ENCODE measurements around the gene ANO9.

ANO9 gene, protein sequence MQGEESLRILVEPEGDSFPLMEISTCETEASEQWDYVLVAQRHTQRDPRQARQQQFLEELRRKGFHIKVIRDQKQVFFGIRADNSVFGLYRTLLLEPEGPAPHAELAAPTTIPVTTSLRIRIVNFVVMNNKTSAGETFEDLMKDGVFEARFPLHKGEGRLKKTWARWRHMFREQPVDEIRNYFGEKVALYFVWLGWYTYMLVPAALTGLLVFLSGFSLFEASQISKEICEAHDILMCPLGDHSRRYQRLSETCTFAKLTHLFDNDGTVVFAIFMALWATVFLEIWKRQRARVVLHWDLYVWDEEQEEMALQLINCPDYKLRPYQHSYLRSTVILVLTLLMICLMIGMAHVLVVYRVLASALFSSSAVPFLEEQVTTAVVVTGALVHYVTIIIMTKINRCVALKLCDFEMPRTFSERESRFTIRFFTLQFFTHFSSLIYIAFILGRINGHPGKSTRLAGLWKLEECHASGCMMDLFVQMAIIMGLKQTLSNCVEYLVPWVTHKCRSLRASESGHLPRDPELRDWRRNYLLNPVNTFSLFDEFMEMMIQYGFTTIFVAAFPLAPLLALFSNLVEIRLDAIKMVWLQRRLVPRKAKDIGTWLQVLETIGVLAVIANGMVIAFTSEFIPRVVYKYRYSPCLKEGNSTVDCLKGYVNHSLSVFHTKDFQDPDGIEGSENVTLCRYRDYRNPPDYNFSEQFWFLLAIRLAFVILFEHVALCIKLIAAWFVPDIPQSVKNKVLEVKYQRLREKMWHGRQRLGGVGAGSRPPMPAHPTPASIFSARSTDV

DNA sequence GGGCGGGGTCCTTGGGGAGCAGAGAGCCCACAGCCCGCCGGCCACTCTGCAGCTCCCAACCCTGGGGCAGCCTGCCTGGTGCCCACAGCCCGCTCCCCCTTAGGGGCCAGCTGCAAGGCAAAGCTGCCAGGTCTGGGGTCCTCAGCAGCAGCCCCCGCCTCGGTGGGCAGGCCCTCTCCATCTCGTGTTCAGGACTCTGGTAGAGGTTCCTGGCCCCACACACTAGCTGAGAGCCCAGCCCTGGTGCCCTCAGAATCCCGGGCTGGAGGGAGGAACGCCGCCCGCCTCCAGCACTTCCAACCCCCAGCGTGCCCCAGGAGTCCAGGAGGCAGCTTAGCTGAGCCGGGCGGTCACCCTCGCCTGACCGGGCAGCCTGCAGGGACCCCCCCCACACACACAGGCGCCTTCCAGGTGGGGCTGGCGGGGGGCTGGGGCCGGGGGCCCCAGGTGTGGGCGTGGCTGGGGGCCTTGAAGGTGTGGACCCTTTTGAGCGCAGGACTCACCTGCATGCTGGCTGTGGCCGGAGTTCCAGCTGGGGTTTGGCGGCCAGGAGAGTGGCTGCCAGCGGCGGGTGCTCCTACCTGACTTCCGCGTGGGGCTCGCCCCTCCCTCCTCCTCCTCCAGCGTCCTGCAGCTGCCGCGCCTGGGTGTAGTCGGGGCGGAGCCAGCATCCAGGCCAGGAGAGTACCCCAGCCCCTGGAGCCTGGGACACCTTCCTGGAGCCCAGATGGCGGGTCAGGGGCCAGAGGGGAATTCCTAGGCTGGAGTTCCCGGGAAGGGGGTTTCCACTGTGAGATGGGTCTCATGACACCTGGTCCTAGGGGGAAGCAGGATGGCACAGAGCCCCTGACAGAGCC lies at the start of gene ANO9:
Gene ANO9, minus strand, starts transcription at position 594 of the 857 bp plus-strand sequence. Its CDS starts 85 bp downstream, at position 509.
- DNase-seq (ENCODE audit: low spot score): peak; percentile 52

DNA sequence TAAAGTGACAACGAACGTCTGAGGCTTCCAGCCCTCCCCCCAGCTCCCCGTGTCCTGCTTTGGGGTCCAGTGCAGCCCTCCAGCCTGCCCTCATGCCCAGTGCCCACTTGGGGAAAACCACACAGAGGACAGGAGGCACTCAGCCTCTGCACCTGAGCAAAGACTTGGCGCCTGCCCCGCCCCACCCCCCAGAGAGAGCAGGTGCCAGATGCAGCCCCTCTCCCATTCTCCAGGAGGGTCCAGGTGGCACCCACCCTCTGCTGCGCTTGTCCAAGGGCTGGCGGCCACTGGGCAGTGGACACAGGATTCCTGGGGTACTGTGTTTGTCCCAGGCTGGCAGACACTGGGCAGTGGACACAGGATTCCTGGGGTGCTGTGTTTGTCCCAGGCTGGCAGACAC lies 49.5 kb upstream of the ANO9 start:
- no peak for DNase-seq (ENCODE audit: low spot score)

DNA sequence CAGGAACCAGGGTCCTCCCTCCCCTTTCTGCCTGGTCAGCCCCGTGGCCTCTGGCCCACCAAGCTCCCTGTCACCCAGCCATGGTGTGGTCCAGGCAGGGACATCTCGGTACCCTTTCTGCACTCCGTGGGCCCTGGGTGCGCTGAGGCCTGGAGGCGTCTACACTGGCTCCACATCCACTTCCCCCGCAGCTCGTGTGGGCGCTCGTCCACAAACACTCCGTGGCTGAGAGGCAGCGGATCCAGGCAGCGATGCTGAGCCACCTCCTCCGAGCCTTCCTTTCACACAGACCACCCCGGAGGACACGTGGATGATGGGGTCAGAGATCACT lies 49.1 kb upstream of the ANO9 start:
- no peak for DNase-seq (ENCODE audit: low spot score)

DNA sequence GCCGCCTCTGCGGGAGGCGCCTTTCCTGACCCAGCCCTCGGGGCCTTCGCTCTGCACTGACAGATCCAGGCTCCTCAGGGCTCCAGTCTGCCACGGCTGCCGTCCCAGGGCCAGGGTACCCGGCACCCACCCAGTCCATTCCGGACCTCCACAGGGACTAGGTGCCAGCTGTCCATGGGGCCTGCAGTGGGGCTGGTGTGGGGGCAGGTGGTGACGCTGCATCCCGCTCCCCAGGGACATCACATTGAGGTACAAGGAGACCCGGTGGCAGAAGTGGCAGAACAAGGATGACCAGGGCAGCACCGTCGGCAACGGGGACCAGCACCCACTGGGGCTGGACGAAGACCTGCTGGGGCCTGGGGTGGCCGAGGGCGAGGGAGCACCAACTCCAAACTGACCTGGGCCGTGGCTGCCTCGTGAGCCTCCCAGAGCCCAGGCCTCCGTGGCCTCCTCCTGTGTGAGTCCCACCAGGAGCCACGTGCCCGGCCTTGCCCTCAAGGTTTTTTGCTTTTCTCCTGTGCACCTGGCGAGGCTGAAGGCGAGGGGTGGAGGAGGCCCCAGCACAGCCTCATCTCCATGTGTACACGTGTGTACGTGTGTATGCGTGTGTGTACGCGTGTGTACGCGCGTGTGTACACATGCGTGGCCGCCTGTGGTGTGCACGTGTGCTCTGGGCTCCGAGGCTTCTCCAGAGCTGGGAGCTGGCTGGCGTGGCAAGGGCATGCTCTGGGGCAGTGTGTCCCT lies 48.5 kb upstream of the ANO9 start:
- DNase-seq (ENCODE audit: low spot score): no peak

DNA sequence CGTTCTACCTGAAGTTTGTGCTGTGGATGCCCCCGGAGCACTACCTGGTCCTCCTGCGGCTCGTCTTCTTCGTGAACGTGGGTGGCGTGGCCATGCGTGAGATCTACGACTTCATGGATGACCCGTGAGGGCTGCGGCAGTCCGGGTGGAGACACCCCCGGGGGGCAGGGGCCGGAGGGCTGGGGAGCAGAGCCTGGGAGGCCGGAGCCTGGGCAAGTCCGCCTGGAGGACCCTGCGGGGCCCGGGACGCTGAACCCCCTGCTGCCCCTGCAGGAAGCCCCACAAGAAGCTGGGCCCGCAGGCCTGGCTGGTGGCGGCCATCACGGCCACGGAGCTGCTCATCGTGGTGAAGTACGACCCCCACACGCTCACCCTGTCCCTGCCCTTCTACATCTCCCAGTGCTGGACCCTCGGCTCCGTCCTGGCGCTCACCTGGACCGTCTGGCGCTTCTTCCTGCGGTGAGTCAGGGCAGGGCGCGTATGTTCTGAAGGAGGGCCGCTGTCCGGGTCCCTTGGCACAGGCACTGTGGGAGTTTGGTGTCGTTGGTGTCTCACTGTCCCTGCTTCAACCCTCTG lies 47.9 kb upstream of the ANO9 start:
- no peak for DNase-seq (ENCODE audit: low spot score)

DNA sequence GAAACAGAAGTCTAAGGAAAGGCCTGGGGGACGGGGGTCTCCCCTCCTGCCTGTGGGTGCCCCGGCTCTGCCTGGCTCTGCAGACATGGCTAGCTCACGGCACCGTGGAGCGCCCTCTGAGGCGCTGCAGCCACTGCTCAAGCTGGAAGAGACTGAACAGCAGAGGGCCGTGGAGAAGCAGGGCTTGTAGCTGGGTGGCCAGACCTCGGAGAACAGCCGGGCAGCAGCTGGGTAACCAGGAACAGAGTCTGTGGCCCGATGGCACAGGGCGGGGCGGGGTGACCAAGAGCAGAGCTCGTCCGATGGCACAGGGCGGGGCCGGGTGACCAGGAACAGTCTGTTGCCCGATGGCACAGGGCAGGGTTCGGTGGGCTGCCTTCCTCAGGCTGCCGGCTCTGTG lies 47.2 kb upstream of the ANO9 start:
- DNase-seq (ENCODE audit: low spot score): no peak

DNA sequence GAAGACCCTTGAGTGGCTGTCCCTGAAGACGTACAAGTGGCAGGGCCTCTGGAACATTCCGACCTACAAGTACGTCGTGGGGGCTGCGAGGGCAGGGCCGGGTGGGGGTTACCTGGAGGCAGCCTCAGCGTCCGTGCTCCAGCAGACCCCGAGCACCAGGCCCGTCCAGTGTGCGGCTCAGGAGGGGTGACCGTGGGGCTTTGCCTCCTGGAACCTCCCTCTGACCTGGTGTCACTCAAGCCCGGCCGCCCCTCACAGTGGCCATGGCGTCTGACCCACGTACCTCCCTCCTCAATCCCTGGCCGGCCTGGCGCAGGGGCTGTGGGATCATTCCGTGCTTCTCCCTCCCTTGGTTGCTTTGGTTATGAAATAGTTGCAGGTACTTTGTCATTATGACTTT lies 46.8 kb upstream of the ANO9 start:
- no peak for DNase-seq (ENCODE audit: low spot score)

DNA sequence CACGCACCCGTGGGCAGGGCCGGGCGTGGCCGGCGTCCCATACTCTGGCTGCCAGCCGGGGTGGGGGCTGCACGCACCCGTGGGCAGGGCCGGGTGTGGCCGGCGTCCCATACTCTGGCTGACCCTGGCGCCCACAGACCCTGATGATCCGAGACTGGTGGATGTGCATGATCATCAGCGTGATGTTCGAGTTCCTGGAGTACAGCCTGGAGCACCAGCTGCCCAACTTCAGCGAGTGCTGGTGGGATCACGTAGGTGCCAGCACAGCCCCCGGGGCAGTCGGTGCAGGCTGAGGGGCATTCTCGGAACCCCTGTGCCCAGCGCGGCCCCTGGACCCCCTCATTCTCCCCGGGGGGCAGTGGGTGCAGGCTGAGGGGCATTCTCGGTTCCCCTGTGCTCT lies 46.3 kb upstream of the ANO9 start:
- DNase-seq (ENCODE audit: low spot score): no peak

DNA sequence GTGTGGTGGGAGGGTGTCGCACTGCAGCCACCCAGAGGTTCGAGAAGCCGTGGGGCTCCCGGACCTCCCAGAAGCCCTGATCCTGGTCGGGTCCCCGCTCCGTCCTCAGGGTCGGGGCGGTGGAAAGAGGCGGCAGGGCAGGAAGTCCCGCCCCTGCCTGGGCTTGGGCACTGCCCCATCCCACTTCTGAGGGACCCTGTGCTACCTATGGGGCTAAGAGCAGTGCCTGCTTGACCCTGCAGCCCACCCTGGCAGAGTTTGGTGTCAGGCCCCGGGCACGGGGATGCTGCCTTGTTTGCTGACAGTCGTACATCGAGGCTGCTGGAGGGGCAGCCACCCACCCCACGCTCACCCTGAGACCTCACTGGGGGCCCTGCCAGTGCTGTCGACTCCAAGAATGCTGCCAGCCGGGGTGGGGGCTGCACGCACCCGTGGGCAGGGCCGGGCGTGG lies 45.8 kb upstream of the ANO9 start:
- no peak for DNase-seq (ENCODE audit: low spot score)

DNA sequence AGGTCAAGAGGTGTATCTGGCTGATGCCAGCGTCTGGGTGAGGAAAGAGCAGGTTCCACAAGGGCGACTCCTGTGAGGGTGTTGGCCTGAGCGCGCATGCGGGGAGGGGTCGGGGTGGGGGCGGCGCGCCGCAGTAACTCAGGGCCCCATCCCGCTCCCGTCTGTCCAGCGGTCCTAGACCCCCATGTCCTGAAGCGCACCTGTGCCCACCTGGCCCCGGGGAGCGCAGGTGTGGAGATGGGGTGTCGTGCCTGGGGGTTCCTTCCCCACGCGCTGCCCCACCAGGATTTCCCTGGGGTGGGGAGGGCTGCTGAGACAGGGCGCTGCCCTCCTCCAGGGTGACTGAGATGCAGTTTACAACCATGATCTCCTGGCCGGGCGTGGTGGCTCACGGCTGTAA lies 44.4 kb upstream of the ANO9 start:
- no peak for DNase-seq (ENCODE audit: low spot score)

DNA sequence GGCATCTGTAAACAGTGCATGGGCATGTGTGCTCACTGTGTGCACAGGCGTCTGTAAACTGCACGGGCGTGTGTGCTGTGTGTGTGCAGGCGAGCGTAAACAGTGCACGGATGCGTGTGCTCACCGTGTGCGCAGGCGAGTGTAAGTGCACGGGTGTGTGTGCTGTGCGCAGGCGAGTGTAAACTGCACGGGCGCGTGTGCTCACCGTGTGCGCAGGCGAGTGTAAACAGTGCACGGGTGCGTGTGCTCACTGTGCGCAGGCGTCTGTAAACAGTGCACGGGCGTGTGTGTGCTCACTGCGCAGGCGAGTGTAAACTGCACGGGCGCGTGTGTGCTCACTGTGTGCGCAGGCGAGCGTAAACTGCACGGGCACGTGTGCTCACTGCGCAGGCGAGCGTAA lies 42.8 kb upstream of the ANO9 start:
- no peak for DNase-seq (ENCODE audit: low spot score)

DNA sequence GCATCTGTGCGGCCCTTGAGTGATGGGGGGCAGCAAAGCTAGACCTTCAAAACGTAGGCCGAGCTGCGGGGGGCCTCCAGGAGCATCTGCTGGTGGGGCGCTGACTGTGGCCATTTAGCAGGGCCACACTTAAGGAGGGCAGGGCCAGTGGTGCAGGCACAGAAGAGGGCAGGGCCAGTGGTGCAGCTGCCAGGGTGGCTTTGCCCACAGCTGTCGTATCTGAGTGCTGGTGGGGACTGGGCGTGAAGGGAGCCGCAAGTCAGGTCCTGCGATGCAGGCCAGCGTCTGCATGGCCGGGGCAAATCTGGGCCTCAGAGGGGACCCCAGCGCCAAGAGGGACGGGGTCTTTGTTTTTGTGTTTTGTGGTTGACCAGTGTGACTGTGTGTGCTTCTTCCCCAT lies 37.5 kb upstream of the ANO9 start:
- DNase-seq (ENCODE audit: low spot score): no peak

DNA sequence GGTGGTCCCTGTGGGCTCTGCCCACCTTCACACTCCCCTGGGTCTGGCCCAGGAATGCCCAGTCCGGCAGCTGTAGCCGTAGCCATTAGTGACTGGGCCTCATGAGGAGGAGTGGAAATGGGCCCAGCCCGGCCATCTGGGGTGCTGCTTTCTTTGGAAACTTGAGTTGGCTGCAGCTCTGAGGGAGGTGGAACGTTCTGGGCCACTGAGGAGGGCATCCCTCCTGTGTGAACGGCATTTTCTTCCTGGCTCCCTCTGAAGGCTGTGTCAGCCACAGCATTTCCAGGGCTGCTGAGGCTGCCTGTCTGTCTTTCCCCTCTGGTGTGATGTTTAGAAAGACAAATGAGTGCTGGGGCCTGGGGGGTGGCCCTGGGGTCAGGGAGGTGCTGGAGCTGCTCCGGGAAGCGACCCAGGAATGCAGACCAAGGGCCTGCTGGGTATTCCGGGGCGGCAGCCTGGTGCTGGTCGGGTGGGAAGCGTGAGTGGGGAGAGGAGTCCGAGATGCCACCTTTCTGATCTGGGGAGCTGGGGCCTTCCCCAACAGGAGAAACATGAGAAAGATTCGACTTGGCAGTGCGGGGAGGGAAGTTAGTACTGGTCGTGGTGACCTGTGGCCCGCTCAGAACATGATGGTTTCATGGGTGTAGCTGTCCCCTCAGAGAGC lies 35.4 kb upstream of the ANO9 start:
- DNase-seq (ENCODE audit: low spot score): no peak

DNA sequence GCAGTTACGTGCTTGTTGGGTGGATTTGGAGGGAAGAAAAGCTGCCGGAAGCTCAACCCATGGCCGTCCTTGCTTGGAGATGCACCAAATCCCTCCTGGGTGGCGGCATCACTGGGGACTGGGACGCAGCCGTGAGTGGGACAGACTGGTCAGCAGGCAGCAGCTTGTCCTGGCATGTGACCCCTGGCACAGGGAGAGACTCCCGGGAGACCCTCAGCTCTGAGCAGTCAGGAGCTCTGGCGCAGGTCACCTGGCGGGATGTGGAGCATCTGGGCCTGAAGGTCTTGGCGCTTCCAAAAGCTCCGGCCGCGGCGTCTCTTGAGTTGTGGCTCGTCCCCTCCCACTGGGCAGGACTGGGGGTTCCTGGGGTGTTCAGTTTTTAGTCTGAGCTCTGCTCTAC lies 34.6 kb upstream of the ANO9 start:
- DNase-seq (ENCODE audit: low spot score): no peak

DNA sequence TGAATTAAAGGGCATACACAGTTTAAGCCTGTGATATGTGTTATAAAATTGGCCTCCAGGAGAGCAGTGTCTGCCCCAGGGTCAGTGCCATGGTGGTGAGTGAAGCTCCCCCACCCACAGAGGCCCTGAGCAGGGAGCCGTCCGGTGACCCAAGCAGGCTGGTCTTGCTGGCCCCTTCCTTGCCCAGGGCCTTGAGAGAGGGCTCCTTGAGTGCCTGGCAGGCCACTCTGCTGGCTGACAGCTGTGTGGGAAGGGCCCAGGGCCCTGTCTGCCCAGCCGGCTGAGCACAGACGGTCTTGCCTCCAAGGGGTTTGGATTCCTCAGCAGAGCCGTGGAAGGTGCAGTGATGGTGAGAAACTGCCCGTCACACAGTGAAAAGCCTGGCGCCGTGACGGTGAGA lies 34.1 kb upstream of the ANO9 start:
- DNase-seq (ENCODE audit: low spot score): no peak

DNA sequence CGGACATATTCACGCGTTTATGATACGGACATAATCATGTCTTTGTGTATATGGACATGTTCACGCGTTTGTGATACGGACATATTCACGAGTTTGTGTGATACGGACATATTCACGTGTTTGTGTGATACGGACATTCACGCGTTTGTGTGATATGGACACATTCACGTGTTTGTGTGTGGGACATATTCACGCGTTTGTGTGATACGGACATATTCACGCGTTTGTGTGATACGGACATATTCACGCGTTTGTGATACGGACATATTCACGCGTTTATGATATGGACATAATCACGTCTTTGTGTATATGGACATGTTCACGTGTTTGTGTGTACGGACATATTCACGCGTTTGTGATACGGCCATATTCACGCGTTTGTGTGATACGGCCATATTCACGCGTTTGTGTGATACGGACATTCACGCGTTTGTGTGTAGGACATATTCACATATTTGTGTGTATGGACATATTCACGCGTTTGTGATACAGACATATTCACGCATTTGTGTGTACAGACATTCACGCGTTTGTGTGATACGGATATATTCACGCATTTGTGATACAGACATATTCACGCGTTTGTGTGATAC lies 33.2 kb upstream of the ANO9 start:
- no peak for DNase-seq (ENCODE audit: low spot score)

DNA sequence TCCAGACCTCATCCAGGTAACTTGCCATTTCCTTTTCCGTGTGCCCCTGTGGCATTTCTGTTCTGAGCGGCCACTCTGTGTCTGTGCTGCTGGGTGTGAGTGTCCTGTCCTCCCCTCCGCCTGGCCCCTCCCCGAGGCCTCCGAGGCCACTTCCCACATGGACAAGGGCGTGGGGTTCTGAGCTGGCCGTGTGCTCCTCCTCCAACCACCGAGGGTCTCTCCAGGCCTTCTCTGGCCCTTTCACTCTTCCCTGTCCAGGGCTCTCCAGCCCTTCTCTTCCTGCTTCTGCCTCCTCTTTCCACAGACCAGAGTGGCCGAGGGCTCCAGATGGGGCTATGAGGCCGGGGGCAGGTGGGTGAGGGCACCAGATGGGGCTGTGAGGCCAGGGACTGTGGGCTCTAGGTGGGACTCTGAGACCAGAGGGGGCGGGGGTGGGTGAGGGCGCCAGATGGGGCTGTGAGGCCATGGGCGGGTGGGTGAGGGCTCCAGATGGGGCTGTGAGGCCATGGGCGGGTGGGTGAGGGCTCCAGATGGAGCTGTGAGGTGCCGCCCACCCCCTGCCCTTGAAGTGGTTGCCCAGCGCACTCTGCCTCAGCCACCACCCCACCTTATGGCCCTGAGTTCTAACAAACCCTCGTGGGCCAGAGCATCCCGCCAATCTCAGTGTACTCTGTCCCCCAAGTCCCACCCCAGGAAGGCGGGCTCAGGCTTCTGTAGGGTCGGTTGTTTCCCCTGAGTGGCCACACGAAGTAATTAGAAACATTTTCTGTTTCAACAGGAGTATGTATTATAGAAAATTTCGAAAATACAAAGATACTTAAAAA lies 32.4 kb upstream of the ANO9 start:
- no peak for DNase-seq (ENCODE audit: low spot score)

DNA sequence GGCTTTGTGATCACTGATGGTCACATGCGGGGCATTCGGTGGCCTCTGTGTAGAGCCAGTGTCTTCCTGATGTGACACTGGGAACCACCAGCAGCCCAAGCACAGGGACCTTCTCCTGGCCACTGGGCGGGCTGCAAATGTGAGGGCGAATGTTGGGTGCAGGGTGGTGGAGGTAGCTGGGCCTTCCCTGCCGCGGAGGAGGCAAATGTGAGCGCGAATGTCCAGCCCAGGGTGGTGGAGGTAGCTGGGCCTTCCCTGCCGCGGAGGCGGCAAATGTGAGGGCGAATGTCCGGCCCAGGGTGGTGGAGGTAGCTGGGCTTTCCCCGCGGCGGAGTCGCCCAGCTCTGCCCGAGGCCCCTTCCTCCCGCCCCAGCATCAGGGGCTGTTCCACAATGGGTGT lies 31.6 kb upstream of the ANO9 start:
- DNase-seq (ENCODE audit: low spot score): no peak

DNA sequence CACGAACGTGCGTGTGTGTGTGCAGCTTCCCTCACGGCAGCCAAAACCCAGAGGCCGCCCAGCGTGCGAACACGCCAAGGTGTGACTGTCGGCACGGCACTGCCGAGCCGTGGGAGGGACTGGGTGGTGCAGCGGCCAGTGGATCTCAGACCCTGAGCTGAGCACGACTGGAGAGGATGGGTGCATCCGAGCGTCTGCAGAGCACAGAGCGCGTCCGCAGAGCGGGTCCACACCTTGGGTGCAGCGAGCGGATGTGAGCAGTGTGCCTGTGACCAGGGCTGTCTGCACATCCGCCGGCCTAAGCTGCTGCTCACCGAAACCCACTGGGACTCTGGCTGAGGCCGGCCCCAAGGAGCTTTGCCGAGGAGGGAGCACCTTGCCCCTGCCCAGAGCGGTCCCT lies 31.0 kb upstream of the ANO9 start:
- DNase-seq (ENCODE audit: low spot score): no peak

DNA sequence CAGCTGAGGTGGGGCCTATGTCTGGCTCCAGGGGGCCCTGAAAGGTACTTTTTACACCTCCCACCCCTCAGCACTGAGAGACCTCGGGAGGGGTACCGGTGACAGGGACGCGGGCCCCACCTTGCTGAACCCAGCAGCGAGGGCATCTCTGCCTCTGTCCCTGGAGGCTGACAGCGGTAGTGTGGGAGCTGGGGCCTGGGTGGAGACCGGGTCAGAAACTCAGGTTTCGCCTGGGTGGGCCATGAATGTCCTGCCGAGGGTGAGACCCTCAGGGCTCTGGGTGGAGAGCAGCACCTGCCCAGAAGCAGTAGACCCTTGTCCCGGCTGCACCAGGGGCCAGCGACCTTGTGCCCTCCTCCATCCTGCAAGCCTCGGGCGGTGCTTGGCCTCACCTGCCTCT lies 30.5 kb upstream of the ANO9 start:
- no peak for DNase-seq (ENCODE audit: low spot score)
